H9 (cell line): ENCODE results near the gene DLG2. TPM values are rescaled to one million over a fixed set of nuclear protein-coding genes. Genes with fewer than 3 reads are reported as not detected.

Source experiments
- DNase-seq: peaks from one replicate; pipeline ENCODE4 v3.0.0-alpha.2; 2017
- H2AFZ ChIP-seq: one replicate; pipeline ENCODE4 v1.6.1; 2013; ENCODE audit warnings: mild to moderate bottlenecking, low read length, control low read depth, moderate library complexity
- H2AK5ac ChIP-seq: 2 replicates; pipeline ENCODE4 v1.6.1; 2013; ENCODE audit warnings: low read length, control low read depth, mixed read lengths; ENCODE audit not compliant: insufficient read length
- H2BK120ac ChIP-seq: one replicate; pipeline ENCODE4 v1.6.1; 2013; ENCODE audit warnings: low read depth, mild to moderate bottlenecking, low read length, control low read depth, inconsistent platforms; ENCODE audit not compliant: poor library complexity, severe bottlenecking
- H2BK12ac ChIP-seq: 2 replicates; pipeline ENCODE4 v1.6.1; 2013; ENCODE audit warnings: low read length, control low read depth, mixed read lengths, low read depth; ENCODE audit not compliant: insufficient read length
- H2BK15ac ChIP-seq: 2 replicates; pipeline ENCODE4 v1.6.1; 2013; ENCODE audit warnings: low read depth, low read length, control low read depth
- H2BK20ac ChIP-seq: one replicate; pipeline ENCODE4 v1.6.1; 2013; ENCODE audit warnings: low read depth, mild to moderate bottlenecking, low read length, control low read depth, inconsistent platforms; ENCODE audit not compliant: poor library complexity, severe bottlenecking
- H2BK5ac ChIP-seq: 2 replicates; pipeline ENCODE4 v1.6.1; 2013; ENCODE audit warnings: low read length, control low read depth, mixed read lengths; ENCODE audit not compliant: insufficient read length
- H3K14ac ChIP-seq: 2 replicates; pipeline ENCODE4 v1.6.1; 2013; ENCODE audit warnings: low read length, control low read depth; ENCODE audit not compliant: insufficient read depth
- H3K18ac ChIP-seq: 2 replicates; pipeline ENCODE4 v1.6.1; 2013; ENCODE audit warnings: low read depth, mild to moderate bottlenecking, mixed read lengths, low read length, control low read depth; ENCODE audit not compliant: insufficient read length
- H3K23ac ChIP-seq: 2 replicates; pipeline ENCODE4 v1.6.1; 2013; ENCODE audit warnings: low read length, control low read depth, mixed read lengths, low read depth; ENCODE audit not compliant: insufficient read length
- H3K23me2 ChIP-seq: 2 replicates; pipeline ENCODE4 v1.6.1; 2013; ENCODE audit warnings: low read depth, mild to moderate bottlenecking, mixed read lengths, low read length, control low read depth; ENCODE audit not compliant: insufficient read length, poor library complexity, severe bottlenecking
- H3K27ac ChIP-seq: 2 replicates; pipeline ENCODE4 v1.5.1; 2013; ENCODE audit warnings: low read length, control low read depth, mixed read lengths, low read depth; ENCODE audit not compliant: insufficient read length
- H3K27me3 ChIP-seq: 2 replicates; pipeline ENCODE4 v1.6.1; 2013; ENCODE audit warnings: low read length, control low read depth, inconsistent platforms; ENCODE audit not compliant: insufficient read depth
- H3K4ac ChIP-seq: 2 replicates; pipeline ENCODE4 v1.6.1; 2013; ENCODE audit warnings: low read depth, mild to moderate bottlenecking, control low read depth, inconsistent platforms, low read length, moderate library complexity
- H3K4me1 ChIP-seq: 2 replicates; pipeline ENCODE4 v1.6.1; 2013; ENCODE audit warnings: low read length, control low read depth, inconsistent platforms; ENCODE audit not compliant: insufficient read depth
- H3K4me2 ChIP-seq: 2 replicates; pipeline ENCODE4 v1.6.1; 2013; ENCODE audit warnings: low read length, control low read depth, mixed read lengths; ENCODE audit not compliant: insufficient read length, insufficient read depth
- H3K56ac ChIP-seq: 2 replicates; pipeline ENCODE4 v1.6.1; 2013; ENCODE audit warnings: low read depth, mild to moderate bottlenecking, mixed read lengths, low read length, control low read depth; ENCODE audit not compliant: insufficient read length
- H3K79me1 ChIP-seq: 2 replicates; pipeline ENCODE4 v1.6.1; 2013; ENCODE audit warnings: low read depth, mild to moderate bottlenecking, moderate library complexity, low read length, control low read depth, inconsistent platforms; ENCODE audit not compliant: insufficient read depth, poor library complexity, severe bottlenecking
- H3K79me2 ChIP-seq: 2 replicates; pipeline ENCODE4 v1.6.1; 2013; ENCODE audit warnings: low read length, control low read depth, inconsistent platforms; ENCODE audit not compliant: insufficient read depth
- H3K9ac ChIP-seq: 2 replicates; pipeline ENCODE4 v1.6.1; 2013; ENCODE audit warnings: low read length, control low read depth, mixed read lengths; ENCODE audit not compliant: insufficient read length; ENCODE audit errors: extremely low read depth
- H3K9me3 ChIP-seq: one replicate; pipeline ENCODE4 v1.6.1; 2013; ENCODE audit warnings: low read depth, low read length, inconsistent platforms; ENCODE audit not compliant: control insufficient read depth
- H3T11ph ChIP-seq: one replicate; pipeline ENCODE4 v1.6.1; 2013; ENCODE audit warnings: mild to moderate bottlenecking, low read length, control low read depth, inconsistent platforms
- H4K20me1 ChIP-seq: one replicate; pipeline ENCODE4 v1.6.1; 2013; ENCODE audit not compliant: control insufficient read depth, insufficient read length, insufficient read depth
- H4K5ac ChIP-seq: 2 replicates; pipeline ENCODE4 v1.6.1; 2013; ENCODE audit warnings: low read depth, mild to moderate bottlenecking, mixed read lengths, low read length, control low read depth; ENCODE audit not compliant: insufficient read length
- H4K8ac ChIP-seq: replicated peaks from 2 replicates; pipeline ENCODE4 v1.6.1; 2013; ENCODE audit warnings: low read length, control low read depth, mixed read lengths, low read depth; ENCODE audit not compliant: insufficient read length
- H4K91ac ChIP-seq: 2 replicates; pipeline ENCODE4 v1.6.1; 2013; ENCODE audit warnings: low read depth, mild to moderate bottlenecking, moderate library complexity, mixed read lengths, low read length, control low read depth; ENCODE audit not compliant: insufficient read length
- H3K27ac Mint-ChIP-seq, 3 experiments: 2 replicates in 2 of 3; 3 replicates in 1 of 3; pipeline ENCODE4 v1.8.0; 2020 to 2021; ENCODE audit warnings: mixed read lengths in 3 of 3, mild to moderate bottlenecking in 1 of 3, moderate library complexity in 1 of 3
- H3K27me3 Mint-ChIP-seq: 2 replicates; pipeline ENCODE4 v1.8.0; 2021; ENCODE audit warnings: low read depth, mild to moderate bottlenecking, moderate library complexity, mixed read lengths
- H3K36me3 Mint-ChIP-seq, 3 experiments: 2 replicates in 2 of 3; 3 replicates in 1 of 3; pipeline ENCODE4 v1.8.0; 2020 to 2021; ENCODE audit warnings: low read depth in 3 of 3, mixed read lengths in 3 of 3; ENCODE audit not compliant: insufficient read depth in 1 of 3
- H3K4me1 Mint-ChIP-seq, 2 experiments: 2 replicates each; pipeline ENCODE4 v1.8.0; 2020; ENCODE audit warnings: mixed read lengths in 2 of 2
- H3K4me3 Mint-ChIP-seq, 2 experiments: 2 replicates in 1 of 2; 3 replicates in 1 of 2; pipeline ENCODE4 v1.8.0; 2020 to 2021; ENCODE audit warnings: mild to moderate bottlenecking in 2 of 2, mixed read lengths in 2 of 2, moderate library complexity in 1 of 2
- H3K9me3 Mint-ChIP-seq, 2 experiments: 2 replicates in 1 of 2; 3 replicates in 1 of 2; pipeline ENCODE4 v1.8.0; 2020; ENCODE audit warnings: mild to moderate bottlenecking in 2 of 2, mixed read lengths in 2 of 2, moderate library complexity in 1 of 2
- total RNA-seq: library from RNA; stranded (reverse); gene quantifications from 2 replicates; pipeline ENCODE4 v1.2.1, GENCODE V29; 2021
- TF ChIP-seq, protein P1 (sequence below): fragments of 200-600 bp; sonication (generic); conservative IDR thresholded peaks from 3 replicates; pipeline ENCODE4 v1.8.0; 2021; ENCODE audit warnings: antibody characterized with exemption, mild to moderate bottlenecking

The DLG2 gene
- total RNA-seq, 1 experiment from 2014 or later = 8.0 TPM

DNA sequence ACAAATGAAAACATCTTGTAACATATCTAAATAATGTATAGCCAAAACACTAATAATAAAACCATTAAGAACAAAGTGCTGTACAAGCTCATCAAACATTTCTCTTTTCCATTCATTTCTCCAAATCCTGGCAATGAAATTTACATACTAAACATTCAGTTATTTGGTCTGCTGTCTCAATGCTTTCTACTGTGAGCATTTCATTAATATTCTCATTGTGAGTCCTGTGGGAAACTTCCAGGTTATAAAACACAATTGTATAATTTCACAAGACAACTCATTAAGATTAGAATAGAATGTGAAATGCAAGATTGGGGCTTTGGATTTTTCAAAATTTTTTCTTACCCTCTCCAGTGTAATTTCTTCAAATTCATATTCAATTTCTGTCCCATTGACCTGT is 1464.0 kb downstream of the DLG2 start:
- no peaks in the 10 kb centered on the region for H3K9me3 Mint-ChIP-seq
- no peak overlapping the region for H3K27ac Mint-ChIP-seq
- Histone ChIP-seq H3K23me2 (no peaks in the 10 kb centered on the region), H4K8ac (no peak overlapping the region), H3K4ac (no peak overlapping the region), H3K18ac (no peak overlapping the region), H3K79me2 (no peaks in the 10 kb centered on the region), H2AFZ (no peak overlapping the region), H3K56ac (no peak overlapping the region), H2AK5ac (no peak overlapping the region), H3K14ac (no peak overlapping the region), H4K91ac (no peak overlapping the region), H3T11ph (no peak overlapping the region), H3K4me1 (no peaks in the 10 kb centered on the region), H3K27me3 (no peaks in the 10 kb centered on the region), H3K79me1 (no peaks in the 10 kb centered on the region), H3K27ac (no peak overlapping the region), H3K9ac (no peak overlapping the region), H4K5ac (no peak overlapping the region), H2BK15ac (no peak overlapping the region), H3K4me2 (no peak overlapping the region), H2BK20ac (no peak overlapping the region), H3K23ac (no peak overlapping the region), H2BK12ac (no peak overlapping the region), H2BK120ac (no peak overlapping the region), H4K20me1 (no peaks in the 10 kb centered on the region), H3K9me3 (no peaks in the 10 kb centered on the region), H2BK5ac (no peak overlapping the region)
- no peaks in the 10 kb centered on the region for H3K27me3 Mint-ChIP-seq
- TF ChIP-seq, protein P1, sequence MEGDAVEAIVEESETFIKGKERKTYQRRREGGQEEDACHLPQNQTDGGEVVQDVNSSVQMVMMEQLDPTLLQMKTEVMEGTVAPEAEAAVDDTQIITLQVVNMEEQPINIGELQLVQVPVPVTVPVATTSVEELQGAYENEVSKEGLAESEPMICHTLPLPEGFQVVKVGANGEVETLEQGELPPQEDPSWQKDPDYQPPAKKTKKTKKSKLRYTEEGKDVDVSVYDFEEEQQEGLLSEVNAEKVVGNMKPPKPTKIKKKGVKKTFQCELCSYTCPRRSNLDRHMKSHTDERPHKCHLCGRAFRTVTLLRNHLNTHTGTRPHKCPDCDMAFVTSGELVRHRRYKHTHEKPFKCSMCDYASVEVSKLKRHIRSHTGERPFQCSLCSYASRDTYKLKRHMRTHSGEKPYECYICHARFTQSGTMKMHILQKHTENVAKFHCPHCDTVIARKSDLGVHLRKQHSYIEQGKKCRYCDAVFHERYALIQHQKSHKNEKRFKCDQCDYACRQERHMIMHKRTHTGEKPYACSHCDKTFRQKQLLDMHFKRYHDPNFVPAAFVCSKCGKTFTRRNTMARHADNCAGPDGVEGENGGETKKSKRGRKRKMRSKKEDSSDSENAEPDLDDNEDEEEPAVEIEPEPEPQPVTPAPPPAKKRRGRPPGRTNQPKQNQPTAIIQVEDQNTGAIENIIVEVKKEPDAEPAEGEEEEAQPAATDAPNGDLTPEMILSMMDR = no peak
- no peak overlapping the region for H3K4me3 Mint-ChIP-seq
- H3K4me1 Mint-ChIP-seq = peaks cover 3% of the 10 kb centered on the region in 2 experiments; a peak in 3 of 4 replicates
- H3K36me3 Mint-ChIP-seq = no peaks in the 10 kb centered on the region; a peak in 1 of 7 replicates
- no peak for DNase-seq
